ENCODE data around the gene SLC2A4RG. TPM values are rescaled to one million over a fixed set of nuclear protein-coding genes. Genes with fewer than 3 reads are reported as not detected.
"Not testable (repeated sequence)": the region's sequence is repeated elsewhere in the genome, so short reads cannot be mapped to it uniquely, and the experiment has no call there.

The SLC2A4RG gene
- total and polyA plus RNA-seq, 3 donors from 2014 or later, result 64.4 to 141 (median 123) TPM

- Histone ChIP-seq H3K27me3 (no peaks in the 10 kb centered on the region), H3K4me1 (peaks cover 9% of the 10 kb centered on the region), H3K4me3 (no peak overlapping the region), H3K27ac (no peak overlapping the region), H3K9me3 (no peaks in the 10 kb centered on the region), H3K36me3 (ENCODE audit: low read depth, missing control alignments) (no peaks in the 10 kb centered on the region)
- 98 to 100% methylated on average over 5 of the region's 5 CpGs for WGBS, 2 donors
- intact Hi-C loops (cut with DNase I; ENCODE audit: low total_unique reads), result no loop called here
- TF ChIP-seq POLR2A (IDR thresholded peaks at IDR 0.05) (no peak), CTCF (IDR thresholded peaks at IDR 0.05) (no peak)
- DNase-seq, result no peak
Observed at GRCh38 chr20:63714858-63715257, 24.7 kb upstream of the SLC2A4RG start.

- no peak for DNase-seq
- no peak for TF ChIP-seq CTCF (IDR thresholded peaks at IDR 0.05)
- no peak for TF ChIP-seq POLR2A (IDR thresholded peaks at IDR 0.05)
- Histone ChIP-seq H3K9me3 (no peaks in the 10 kb centered on the region), H3K27ac (no peak overlapping the region), H3K4me3 (no peak overlapping the region), H3K4me1 (no peaks in the 10 kb centered on the region), H3K27me3 (no peaks in the 10 kb centered on the region), H3K36me3 (ENCODE audit: low read depth, missing control alignments) (no peaks in the 10 kb centered on the region)
- intact Hi-C loops (cut with DNase I; ENCODE audit: low total_unique reads), result no loop called here
- whole genome bisulfite sequencing, 2 donors, result 91 to 97% methylated on average over 2 of the region's 2 CpGs
Observed at GRCh38 chr20:63718996-63719395, 20.6 kb upstream of the SLC2A4RG start.

GRCh38 chr20:63722967-63723622 lies 16.5 kb upstream of the SLC2A4RG start:
- intact Hi-C loops (cut with DNase I; ENCODE audit: low total_unique reads); H3K36me3 ChIP-seq (ENCODE audit: low read depth, missing control alignments); H3K9me3 ChIP-seq; H3K4me1 ChIP-seq; DNase-seq; H3K27me3 ChIP-seq; H3K4me3 ChIP-seq; H3K27ac ChIP-seq: not testable (repeated sequence)
- WGBS, 2 donors, result 73 to 80% methylated on average over 2 of the region's 2 CpGs

- 91 to 95% methylated on average over 18 of the region's 18 CpGs for WGBS, 2 donors
- H3K27me3 ChIP-seq; H3K36me3 ChIP-seq (ENCODE audit: low read depth, missing control alignments); H3K9me3 ChIP-seq; DNase-seq; intact Hi-C loops (cut with DNase I; ENCODE audit: low total_unique reads); H3K27ac ChIP-seq; H3K4me3 ChIP-seq: not testable (repeated sequence)
- H3K4me1 ChIP-seq, result peaks cover 12% of the 10 kb centered on the region
Observed at GRCh38 chr20:63730189-63730733, 9.3 kb upstream of the SLC2A4RG start.

- intact Hi-C loops (cut with DNase I; ENCODE audit: low total_unique reads), result no loop called here
- no peaks in the 10 kb centered on the region for H3K36me3 ChIP-seq (ENCODE audit: low read depth, missing control alignments)
- DNase-seq, result no peak
- H3K4me1 ChIP-seq, result peaks cover 12% of the 10 kb centered on the region
- WGBS, 2 donors, result 56 to 67% methylated on average over 5 of the region's 5 CpGs
- no peaks in the 10 kb centered on the region for H3K9me3 ChIP-seq
- no peak overlapping the region for H3K27ac ChIP-seq
- no peak overlapping the region for H3K4me3 ChIP-seq
- TF ChIP-seq POLR2A (IDR thresholded peaks at IDR 0.05) (no peak), CTCF (IDR thresholded peaks at IDR 0.05) (no peak)
- no peaks in the 10 kb centered on the region for H3K27me3 ChIP-seq
Observed at GRCh38 chr20:63731410-63731809, 8.2 kb upstream of the SLC2A4RG start.
